ENCODE measurements around the gene FMNL2.

- no peak for TF ChIP-seq EZH2 (IDR thresholded peaks at IDR 0.05; ENCODE audit: borderline replicate concordance, low read length)
- no peak for TF ChIP-seq CTCF (IDR thresholded peaks at IDR 0.05; ENCODE audit: low read length)
Measured at GRCh38 chr2:152513681-152514080, 178.7 kb downstream of the FMNL2 start.
